MCF 10A (cell line): ENCODE results near the gene TXK. TPM values are rescaled to one million over a fixed set of nuclear protein-coding genes. Genes with fewer than 3 reads are reported as not detected.

Source experiments
- BruUV-seq: library from RNA; stranded (reverse); fragments of 400-500 nt; replicated peaks from 2 replicates; lab custom pipeline; 2021; lab: Mats Ljungman, UMichigan
- CTCF ChIA-PET: fragments of 300-600 bp; sonication (Branson Sonifier 250); formaldehyde crosslinking; extraction: SDS; loops from one replicate; lab custom pipeline; 2021; ENCODE audit warnings: antibody characterized with exemption, inconsistent platforms; lab: Yijun Ruan, JAX
- POLR2A ChIA-PET: fragments of 300-600, 350-650 bp; sonication (Branson Sonifier 250); formaldehyde crosslinking; extraction: SDS; loops from one replicate; lab custom pipeline; 2020; ENCODE audit warnings: antibody characterized with exemption, inconsistent platforms; lab: Yijun Ruan, JAX
- DNase-seq: peaks from one replicate; pipeline ENCODE4 v3.0.0-alpha.2; 2018; ENCODE audit not compliant: unreplicated experiment
- H3K27ac Mint-ChIP-seq: one replicate; pipeline ENCODE4 v1.8.0; 2022; ENCODE audit warnings: mild to moderate bottlenecking, low read depth, mixed read lengths; ENCODE audit not compliant: unreplicated experiment
- H3K27me3 Mint-ChIP-seq: one replicate; pipeline ENCODE4 v1.8.0; 2022; ENCODE audit warnings: mixed read lengths; ENCODE audit not compliant: insufficient read depth, unreplicated experiment
- H3K36me3 Mint-ChIP-seq: one replicate; pipeline ENCODE4 v1.8.0; 2022; ENCODE audit warnings: mild to moderate bottlenecking, moderate library complexity, mixed read lengths; ENCODE audit not compliant: insufficient read depth, unreplicated experiment
- H3K4me1 Mint-ChIP-seq: one replicate; pipeline ENCODE4 v1.8.0; 2022; ENCODE audit warnings: mixed read lengths; ENCODE audit not compliant: insufficient read depth, unreplicated experiment
- H3K4me3 Mint-ChIP-seq: one replicate; pipeline ENCODE4 v1.8.0; 2022; ENCODE audit warnings: mild to moderate bottlenecking, moderate library complexity, mixed read lengths; ENCODE audit not compliant: unreplicated experiment
- H3K9me3 Mint-ChIP-seq: one replicate; pipeline ENCODE4 v1.8.0; 2022; ENCODE audit warnings: mixed read lengths; ENCODE audit not compliant: unreplicated experiment
- intact Hi-C: fragments of 100-400 bp; cut with micrococcal nuclease; formaldehyde crosslinking; loops from 2 replicates; pipeline ENCODE4 v1.14.1; 2022
- total RNA-seq: library from RNA; stranded (reverse); gene quantifications from 2 replicates; pipeline ENCODE4 v1.2.3, GENCODE V29; 2022
- TF ChIP-seq, protein P1 (sequence below): fragments of 200-600 bp; IDR thresholded peaks from one replicate; pipeline ENCODE4 v1.8.0; 2022; ENCODE audit warnings: antibody characterized with exemption, mild to moderate bottlenecking; ENCODE audit not compliant: unreplicated experiment

TXK gene
- total RNA-seq, 1 experiment from 2014 or later, result not detected

DNA sequence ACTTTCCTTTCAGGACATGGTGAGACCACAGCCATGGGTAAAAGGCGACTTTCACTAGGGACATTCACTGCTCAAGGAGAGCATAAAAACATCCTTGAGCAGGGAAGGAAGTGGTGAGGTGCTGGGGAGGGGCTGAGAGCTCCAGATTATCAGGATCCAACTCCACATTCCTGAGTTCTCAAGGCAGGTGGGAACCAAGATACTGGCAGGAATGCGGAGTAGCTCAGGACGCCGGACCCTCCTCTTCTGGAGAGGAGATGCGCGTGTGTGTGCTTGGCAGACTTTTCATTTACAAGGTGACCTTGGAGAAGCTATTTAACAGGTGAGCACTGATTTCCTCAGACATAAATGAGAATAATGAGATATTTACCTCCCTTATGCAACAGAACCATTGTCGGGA is 41.3 kb upstream of the TXK start:
- TF ChIP-seq, protein P1, sequence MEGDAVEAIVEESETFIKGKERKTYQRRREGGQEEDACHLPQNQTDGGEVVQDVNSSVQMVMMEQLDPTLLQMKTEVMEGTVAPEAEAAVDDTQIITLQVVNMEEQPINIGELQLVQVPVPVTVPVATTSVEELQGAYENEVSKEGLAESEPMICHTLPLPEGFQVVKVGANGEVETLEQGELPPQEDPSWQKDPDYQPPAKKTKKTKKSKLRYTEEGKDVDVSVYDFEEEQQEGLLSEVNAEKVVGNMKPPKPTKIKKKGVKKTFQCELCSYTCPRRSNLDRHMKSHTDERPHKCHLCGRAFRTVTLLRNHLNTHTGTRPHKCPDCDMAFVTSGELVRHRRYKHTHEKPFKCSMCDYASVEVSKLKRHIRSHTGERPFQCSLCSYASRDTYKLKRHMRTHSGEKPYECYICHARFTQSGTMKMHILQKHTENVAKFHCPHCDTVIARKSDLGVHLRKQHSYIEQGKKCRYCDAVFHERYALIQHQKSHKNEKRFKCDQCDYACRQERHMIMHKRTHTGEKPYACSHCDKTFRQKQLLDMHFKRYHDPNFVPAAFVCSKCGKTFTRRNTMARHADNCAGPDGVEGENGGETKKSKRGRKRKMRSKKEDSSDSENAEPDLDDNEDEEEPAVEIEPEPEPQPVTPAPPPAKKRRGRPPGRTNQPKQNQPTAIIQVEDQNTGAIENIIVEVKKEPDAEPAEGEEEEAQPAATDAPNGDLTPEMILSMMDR, result no peak
- Mint-ChIP-seq H3K27ac (no peak overlapping the region), H3K9me3 (peaks cover 10% of the 10 kb centered on the region), H3K27me3 (no peaks in the 10 kb centered on the region), H3K4me1 (peaks cover 11% of the 10 kb centered on the region), H3K36me3 (no peaks in the 10 kb centered on the region), H3K4me3 (no peak overlapping the region)
- intact Hi-C loops, result no loop called here
- no TSS peak for BruUV-seq
- DNase-seq, result no peak
- POLR2A ChIA-PET, result no interaction called here
- CTCF ChIA-PET, result interaction anchor here (0.7 kb wide), 1 partner anchor 99 kb away, joined by 3 read pairs; no protein-coding TSS in a partner anchor

DNA sequence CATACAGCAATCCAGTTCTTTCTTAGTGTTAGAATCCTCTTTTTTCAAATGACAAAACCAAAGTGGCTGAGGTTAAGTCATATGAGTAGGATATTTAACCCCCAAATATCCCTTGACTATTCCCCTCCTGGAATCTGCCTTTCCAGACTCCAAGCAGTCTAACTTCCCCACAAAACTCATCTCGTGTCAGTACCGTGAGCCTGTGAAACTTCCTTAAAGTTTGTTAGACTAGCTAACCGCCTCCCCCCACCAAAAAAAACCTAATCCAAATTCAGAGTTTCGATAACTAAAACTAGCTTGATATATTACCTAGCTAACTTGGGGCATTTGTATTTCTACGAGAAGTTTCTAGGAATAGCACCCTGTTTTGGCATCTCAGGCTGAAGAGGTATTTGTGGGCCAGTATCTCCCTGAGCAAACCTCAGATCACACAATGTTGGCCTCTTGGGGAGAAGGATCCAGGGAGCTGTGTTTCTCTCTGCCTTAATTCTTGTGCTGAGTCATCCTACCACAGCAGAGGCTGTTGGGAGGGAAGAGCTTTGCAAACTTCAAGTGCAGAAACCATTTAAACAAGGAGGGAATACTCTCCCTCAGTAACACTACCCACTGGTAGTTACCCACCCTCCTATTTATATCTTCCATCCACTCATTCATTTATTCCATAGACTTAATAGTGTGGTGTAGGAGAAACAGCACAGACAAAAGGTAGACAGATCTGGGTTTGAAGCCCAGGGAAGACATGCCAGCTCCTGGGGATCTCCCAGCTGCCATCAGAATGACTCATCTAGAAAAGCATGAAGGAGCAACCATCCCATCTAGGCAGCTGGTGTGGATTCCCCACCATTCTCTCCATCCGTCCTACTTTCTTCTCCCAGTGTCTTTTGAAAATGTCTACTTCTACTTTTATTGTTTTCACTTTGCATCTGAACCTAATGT is 39.3 kb upstream of the TXK start:
- no peaks in the 10 kb centered on the region for H3K36me3 Mint-ChIP-seq
- H3K4me3 Mint-ChIP-seq, result no peak overlapping the region
- CTCF ChIA-PET, result interaction anchor here (0.6 to 2.1 kb wide), 4 partner anchors 46 to 1306 kb away, joined by 3 to 8 read pairs (median 4); no protein-coding TSS in a partner anchor
- H3K4me1 Mint-ChIP-seq, result peaks cover 10% of the 10 kb centered on the region
- intact Hi-C loops, result no loop called here
- POLR2A ChIA-PET, result interaction anchor here (0.6 to 1.2 kb wide), 3 partner anchors 95 to 319 kb away, joined by 3 read pairs; no protein-coding TSS in a partner anchor
- peak; percentile 79 for DNase-seq
- TF ChIP-seq, protein P1, result no peak
- H3K27ac Mint-ChIP-seq, result peak overlapping the region; percentile 87
- no TSS peak for BruUV-seq
- H3K27me3 Mint-ChIP-seq, result no peaks in the 10 kb centered on the region
- peaks cover 10% of the 10 kb centered on the region for H3K9me3 Mint-ChIP-seq

DNA sequence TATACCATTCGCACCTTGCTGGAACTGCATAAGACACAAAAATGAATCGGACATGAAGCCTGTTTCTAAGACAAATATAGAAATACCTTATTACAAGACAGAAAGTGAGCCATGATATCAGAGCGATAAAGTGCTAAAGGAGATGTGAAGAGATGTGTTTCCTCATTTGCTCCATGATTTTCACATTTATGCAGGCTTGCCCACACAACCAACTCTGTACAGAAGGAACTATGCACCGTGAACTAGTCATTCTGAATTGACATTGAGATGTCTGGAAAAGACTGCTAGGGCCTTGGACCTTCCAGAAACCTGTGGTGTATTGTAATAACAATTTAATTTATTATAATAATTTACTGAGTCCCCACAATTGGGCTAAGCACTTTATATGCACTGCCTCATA is 38.6 kb upstream of the TXK start:
- peak overlapping the region; percentile 87 for H3K27ac Mint-ChIP-seq
- intact Hi-C loops, result no loop called here
- ChIA-PET POLR2A (no interaction called here), CTCF (interaction anchor here (0.6 to 1.8 kb wide), 3 partner anchors 102 to 1305 kb away, joined by 3 to 5 read pairs (median 3); no protein-coding TSS in a partner anchor)
- H3K4me3 Mint-ChIP-seq, result no peak overlapping the region
- DNase-seq, result no peak
- no peaks in the 10 kb centered on the region for H3K36me3 Mint-ChIP-seq
- peaks cover 3% of the 10 kb centered on the region for H3K9me3 Mint-ChIP-seq
- H3K4me1 Mint-ChIP-seq, result peaks cover 10% of the 10 kb centered on the region
- no peaks in the 10 kb centered on the region for H3K27me3 Mint-ChIP-seq
- TF ChIP-seq, protein P1, result no peak
- BruUV-seq, result no TSS peak

DNA sequence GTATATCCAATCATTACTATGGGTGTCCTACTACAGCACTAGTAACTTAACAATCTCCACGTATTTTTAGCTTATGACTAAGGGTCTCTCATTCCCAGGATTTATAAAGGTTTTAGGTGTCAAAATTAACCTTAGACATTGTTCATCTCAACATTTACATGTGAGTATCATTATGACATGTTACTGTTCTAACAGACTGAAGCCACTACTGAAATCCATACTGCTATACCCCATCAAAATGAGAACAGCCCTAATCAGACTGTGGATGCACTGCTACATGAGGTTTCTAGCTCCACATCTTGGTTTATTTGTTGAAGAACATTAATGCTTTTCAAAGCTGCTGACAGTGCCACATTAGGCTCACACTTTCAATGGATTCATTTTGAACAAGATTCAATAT is 35.6 kb upstream of the TXK start:
- Mint-ChIP-seq H3K36me3 (no peaks in the 10 kb centered on the region), H3K9me3 (no peaks in the 10 kb centered on the region), H3K27me3 (no peaks in the 10 kb centered on the region), H3K4me1 (peaks cover 10% of the 10 kb centered on the region), H3K27ac (no peak overlapping the region), H3K4me3 (no peak overlapping the region)
- TF ChIP-seq, protein P1, result no peak
- no TSS peak for BruUV-seq
- no peak for DNase-seq
- CTCF ChIA-PET, result interaction anchor here (0.6 to 0.9 kb wide), 2 partner anchors 10 to 60 kb away, joined by 3 to 5 read pairs; no protein-coding TSS in a partner anchor
- POLR2A ChIA-PET, result no interaction called here
- intact Hi-C loops, result no loop called here
